NOMO-1 treated with DMSO at 0.1 percent for 48 hours (cell line): ENCODE results near the gene PLRG1.
A peak's percentile ranks its signal among the peaks of the same experiment; 100 is the strongest.
"Not testable (repeated sequence)": the region's sequence is repeated elsewhere in the genome, so short reads cannot be mapped to it uniquely, and the experiment has no call there.

Experiments
- DNase-seq: peaks from one replicate; lab custom pipeline; 2025; ENCODE audit not compliant: unreplicated experiment; lab: John Stamatoyannopoulos, UW

PLRG1 gene

DNA sequence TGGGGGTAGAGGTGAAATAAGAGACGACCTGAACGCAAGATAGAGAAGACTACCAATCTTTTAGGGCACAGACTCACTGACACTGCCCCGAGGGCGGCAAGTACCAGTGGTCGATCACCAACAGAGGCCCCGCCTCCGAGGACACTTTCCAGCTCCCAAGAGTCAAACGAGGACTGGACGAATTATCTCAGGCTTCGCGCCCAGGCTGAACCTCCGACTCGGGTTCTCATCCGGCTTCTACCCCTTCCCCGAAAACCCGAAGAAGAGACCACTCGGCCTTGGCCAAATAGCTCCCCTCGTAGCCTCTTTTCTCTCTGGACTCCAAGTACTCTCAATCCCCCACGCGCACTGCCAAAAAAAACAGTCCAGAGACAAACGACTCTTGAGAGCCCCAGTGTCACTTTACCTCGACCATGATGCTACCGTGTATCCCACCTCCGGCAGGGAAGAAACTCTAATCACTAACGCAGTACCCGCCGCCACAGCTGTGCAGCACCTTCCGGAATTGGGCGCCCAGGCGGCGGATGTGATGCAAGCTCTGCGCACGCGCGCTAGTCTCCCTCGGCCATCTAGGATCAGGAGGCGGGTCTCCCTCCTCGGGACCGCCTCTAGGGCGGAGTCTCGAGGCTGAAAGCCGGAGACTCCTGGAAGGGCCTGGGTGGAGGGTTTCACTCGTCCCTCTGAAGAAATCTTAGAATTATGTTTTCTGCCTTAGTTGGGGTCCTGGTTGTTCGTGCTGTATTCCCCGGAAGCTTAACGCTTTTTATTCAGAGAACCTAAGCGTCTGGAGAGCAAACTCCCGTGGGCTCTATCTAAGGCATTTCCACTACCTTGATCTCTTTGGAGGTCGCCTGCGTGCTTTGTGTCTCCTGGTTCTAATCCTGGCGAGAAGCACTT is at the start of gene PLRG1:
PLRG1 (minus strand) TSS at position 507 of the 897 bp plus-strand sequence; CDS start at position 415, 92 bp downstream.
- DNase-seq: peak; percentile 93

DNA sequence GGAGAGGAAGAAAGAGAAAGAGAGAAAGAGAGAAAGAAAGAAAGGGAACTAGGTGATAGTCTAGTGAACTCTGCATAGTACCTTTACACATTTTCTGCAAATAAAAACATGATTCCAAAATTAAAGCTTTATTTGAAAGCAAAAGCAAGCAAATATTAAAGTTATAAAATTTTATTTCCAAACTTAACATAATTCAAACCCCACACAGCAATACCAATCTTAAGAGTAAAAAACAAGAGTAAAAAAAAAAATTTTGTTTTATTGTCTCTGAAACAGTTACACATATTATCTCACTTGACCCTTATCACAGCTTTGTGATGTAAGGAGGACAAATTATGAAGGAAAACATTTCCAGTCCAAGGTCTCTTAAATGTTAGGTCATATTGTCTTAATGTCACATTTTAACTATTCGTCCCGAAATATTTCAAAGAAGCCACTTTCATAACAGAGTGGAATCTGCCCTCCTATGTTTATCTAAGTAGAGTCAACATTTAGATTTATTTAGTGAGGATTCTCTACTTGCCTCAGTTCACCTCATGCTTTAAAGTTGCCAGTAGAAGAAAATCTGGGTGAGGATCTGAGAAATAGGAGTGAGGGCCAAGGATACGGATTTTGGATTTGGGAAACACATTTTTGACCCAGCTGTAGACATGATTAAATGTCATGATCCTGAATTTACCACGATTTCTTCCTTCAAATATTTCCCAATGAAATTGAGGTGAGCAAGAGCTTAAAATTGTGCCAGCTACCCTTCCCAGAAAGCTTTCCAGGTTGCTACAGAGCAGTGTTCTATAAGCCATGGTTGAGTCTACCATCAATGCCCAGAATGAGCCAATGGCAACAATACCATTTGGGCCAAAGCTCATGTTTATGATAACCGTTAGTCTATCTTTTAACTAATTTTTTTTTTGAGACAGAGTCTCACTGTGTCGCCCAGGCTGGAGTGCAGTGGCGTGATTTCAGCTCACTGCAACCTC is 47.9 kb upstream of the PLRG1 start:
- no peak for DNase-seq

DNA sequence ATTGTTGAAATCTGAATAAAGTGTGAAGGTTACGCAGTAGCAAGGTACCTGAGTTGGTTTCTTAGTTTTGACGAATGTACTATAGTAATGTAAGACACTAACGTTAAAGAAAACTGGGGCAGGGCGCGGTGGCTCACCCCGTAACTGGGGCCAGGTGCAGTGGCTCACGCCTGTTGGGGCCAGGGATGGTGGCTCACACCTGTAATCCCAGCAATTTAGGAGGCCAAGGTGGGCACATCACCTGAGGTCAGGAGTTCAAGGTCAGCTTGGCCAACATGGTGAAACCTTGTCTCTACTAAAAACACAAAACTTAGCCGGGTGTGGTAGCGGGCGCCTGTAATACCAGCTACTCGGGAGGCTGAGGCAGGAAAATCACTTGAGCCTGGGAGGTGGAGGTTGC is 47.1 kb upstream of the PLRG1 start:
- not testable (repeated sequence) for DNase-seq

DNA sequence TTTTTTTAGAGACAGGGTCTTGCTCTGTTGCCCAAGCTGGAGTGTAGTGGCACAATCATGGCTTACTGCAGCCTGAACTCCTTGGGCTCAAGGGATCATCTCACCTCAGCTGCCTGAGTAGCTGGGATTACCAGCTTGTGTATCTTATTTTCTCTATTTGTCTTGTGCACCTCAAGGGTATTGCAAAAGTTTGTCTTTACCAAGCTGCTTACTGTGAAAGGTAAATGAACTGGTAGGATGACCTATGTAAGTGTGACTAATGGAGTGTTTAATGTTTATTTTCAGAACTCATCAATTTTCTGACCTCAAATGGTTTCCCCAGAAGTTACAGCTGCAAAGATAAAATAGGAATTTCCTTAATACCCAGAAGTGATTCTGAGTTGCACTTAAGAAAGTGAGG is 45.6 kb upstream of the PLRG1 start:
- DNase-seq: no peak

DNA sequence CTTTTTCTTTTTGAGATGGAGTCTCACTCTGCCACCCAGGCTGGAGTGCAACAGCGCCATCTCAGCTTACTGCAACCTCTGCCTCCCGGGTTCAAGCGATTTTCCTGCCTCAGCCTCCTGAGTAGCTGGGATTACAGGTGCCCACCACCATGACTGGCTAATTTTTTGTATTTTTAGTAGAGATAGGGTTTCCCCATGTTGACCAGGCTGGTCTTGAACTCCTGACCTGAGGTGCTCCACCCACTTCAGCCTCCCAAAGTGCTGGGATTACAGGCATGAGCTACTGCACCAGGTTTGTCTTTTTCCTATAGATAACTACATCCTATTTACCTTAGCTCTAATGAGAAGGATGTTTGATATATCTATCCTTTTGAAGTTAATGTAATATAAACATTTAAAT is 44.1 kb upstream of the PLRG1 start:
- not testable (repeated sequence) for DNase-seq

DNA sequence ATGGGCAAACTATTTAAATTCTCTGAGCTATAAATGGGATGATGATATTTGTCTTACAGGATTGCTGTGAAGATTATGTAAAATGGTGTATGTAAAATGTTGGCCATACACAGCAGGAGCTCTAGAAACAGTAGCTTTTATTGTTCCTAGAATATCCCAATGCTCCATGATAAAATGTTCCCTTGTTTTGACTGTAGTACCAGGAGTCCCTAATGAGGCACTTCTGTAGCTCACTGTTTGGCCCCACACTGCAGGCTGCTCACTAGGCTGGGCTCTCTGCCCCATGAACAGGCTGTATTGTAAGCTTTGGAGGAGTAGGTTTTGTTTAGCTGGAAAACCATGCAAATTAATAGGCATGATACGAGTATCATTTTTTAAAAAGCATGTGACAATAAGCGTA is 43.7 kb upstream of the PLRG1 start:
- no peak for DNase-seq

DNA sequence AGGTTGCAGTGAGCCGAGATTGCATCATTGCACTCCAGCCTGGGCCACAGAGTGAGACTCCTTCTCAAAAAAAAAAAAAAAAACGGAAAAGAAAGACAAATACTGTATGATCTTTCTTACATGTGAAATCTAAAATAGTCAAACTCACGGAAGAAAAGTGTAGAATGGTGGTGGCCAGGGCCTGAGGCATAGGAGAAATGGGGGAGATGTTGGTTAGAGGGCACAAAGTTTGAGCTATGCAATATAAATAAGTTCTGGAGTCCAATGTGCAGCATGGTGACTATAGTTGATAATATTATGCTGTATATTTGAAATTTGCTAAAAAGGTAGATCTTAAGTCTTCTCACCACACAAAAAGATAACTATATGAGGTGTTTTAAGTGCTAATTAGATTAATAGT is 41.7 kb upstream of the PLRG1 start:
- no peak for DNase-seq

DNA sequence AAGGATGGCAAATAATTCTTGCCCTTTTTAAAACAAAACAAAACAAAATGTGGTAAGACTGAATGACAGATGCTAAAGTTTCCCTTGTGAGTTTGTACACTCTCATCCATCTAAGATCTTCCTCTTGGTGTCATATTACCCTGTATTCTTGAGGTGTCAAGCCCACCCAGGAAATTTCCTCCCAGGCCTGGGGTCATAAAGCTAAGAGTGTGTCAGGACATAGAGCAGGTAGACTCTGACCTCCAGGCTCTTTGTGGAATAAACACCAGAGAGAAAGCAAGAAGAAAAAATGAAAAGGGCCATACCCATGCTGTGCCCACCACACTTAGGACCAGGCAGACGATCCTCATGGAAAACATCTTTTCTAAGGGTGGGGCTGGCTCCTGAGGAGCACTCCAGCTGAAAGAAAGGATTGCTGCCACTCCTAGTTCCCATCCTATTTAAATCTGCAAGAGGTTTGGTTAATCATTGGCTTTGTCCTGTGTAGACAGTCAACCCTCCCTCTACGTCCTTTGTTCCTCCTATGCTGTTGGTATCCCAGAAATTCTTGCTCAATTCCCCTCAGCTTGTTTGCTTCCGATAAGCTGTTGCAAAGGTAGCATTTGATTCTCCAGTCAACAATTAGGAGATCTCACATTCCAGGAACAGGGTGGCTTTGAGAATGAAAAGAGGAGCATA is 40.3 kb upstream of the PLRG1 start, which contains the start of gene FGA:
FGA (minus strand) TSS at position 414 of the 678 bp plus-strand sequence; CDS start at position 359, 55 bp downstream.
- DNase-seq: no peak

DNA sequence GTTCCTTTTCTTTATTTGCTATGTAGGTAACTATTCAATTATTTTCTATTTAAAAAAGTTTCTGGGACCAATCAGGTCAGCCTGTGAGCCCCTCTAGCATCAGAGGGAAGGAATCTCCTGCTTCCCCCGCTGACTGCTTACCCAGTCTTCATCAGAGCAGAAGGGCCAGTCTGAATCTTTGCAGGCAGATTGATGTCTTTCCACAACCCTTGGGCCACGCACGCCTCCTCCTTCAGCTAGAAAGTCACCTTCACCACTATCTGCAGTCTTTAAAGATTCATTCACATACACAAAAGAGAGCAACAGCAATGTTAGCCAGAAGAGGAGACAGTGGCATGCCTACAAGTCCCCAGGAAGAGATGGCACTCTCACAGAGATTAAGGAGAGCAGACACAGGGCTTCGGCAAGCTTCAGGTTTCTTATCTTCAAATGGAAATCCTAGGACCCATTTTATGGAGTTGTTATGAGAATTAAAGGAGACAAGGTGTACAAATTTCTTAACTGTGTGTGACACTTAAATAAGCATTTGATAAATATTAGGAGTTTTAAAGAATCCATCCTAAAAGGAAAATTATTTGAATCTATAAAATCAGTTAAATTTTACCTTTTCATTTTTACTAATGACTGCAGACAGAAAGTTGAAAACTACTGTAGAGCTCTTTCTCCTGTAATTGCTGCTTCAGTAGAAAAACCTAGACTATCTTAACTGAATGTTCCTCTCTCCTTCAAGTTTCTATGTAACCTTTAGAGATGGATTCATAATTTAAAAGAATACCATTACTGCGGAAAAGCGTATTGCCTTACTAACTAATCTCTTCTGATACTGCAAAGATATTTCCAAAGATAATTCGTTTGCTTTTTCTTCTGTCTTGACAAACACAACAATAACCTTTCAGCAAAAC is 39.3 kb upstream of the PLRG1 start:
- DNase-seq: no peak

DNA sequence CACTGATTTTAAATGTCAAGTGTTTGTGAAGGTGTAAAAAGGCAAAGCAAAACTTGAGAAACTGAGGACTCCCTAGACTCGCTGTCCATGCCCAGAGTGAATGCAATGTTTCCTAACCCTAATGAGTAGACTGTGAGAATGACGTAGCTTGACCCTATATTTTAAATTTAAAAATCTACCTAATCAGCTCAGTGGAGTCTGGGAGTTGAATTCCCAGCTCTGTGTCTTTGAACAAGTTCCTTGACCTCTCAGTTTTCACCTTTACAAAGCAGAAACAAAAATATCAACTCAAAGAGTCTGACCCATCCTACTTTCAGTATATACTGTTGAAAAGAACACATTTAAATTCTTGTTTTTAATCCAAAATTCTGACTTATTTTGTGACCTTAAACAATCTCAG is 38.0 kb upstream of the PLRG1 start:
- no peak for DNase-seq

DNA sequence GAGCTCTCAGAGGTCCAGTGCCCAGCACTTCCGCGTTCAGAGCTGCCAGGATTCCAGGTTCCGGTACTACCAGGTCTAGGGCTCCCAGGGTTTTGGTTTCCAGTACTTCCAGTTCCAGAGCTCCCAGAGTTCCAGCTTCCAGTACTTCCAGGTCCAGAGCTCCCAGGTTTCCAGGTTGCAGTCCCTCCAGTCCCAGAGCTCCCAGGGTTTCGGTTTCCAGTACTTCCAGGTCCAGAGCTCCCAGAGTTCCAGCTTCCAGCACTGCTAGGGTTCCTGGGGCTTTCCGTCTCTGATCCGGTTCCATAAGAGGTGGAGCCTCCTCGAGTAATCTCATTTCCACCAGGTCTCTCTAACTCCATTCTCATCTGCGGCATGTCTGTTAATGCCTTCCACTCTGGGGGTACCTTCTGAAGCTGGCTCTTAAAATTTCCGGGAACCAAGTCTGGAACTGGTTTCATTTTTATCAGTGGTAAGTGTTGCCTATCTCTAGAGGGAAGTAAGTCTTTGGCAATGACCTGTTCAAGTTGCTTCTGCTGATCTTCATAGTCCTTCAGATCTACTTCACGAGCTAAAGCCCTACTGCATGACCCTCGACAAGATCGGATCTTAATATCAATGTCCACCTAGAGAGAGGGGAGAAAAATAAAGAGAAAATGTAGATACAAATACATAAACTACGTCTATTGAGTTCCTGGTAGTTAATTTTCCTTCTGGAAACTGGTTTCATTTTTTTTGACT is 36.3 kb upstream of the PLRG1 start:
- DNase-seq: no peak

DNA sequence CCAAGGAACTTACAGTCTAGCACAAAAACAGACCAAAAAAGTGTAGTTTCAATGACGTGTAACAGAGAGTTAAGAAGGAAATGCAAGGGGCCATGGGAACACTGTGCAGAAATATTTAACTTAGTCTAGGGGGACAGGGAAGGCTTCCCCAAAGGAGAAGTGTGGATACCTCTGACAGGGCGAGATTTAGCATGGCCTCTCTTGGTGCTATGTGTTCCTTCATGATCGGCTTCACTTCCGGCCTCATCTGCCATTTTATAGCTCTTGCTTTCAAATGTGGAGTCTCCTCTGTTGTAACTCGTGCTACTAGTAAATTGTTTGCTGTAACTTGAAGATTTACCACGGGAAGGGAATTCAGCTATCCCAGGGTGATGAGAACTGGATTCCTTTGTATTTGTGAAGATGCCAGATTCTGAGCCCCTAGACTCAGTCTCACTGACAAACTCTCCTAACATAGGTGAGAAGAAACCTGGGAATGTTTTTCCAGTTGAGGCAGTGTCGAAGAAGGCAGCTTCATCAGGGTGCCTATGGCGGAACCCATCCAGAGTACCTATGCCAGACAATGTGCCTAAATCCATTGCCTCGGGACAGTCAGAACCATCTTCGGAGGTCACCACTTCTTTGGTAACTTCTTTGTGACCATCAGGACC is 35.3 kb upstream of the PLRG1 start:
- no peak for DNase-seq

DNA sequence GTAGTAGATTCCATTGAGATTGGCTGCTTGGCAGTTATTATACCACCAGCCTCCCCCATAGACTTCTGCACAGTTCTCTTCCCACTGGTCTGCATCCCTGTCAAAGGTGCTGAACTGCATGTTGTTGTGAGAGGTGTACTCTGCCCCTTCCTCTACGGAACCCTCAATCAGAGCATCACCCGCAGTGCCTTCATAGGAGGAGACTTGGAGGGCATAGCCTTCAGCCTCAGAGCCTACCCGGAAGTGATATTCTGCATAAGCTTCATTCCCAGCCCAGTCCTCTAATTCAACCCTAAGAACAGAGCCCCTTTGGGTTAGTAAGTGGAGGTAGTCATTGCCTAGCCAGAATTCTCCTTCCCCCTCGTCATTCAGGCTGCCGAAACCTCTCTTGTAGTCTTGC is 34.1 kb upstream of the PLRG1 start:
- DNase-seq: no peak

DNA sequence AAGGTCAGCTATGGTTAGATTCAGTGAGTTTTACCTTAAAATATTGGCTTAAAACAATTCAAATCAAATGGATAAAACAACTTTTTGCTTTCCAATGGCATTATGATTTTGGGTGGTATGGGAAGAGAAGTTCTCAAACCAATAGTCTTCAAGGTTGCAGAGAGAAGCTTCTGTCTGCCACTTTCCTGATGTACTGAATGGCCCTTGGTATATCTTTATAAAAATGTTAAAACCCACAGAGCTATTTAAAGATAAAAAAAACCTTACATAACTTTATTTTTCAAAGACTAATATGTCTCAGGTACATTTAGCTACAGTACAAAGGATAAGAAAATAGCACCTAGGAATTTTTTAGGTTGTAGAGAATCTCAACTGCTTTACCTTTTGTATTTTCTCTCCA is 33.5 kb upstream of the PLRG1 start:
- no peak for DNase-seq

DNA sequence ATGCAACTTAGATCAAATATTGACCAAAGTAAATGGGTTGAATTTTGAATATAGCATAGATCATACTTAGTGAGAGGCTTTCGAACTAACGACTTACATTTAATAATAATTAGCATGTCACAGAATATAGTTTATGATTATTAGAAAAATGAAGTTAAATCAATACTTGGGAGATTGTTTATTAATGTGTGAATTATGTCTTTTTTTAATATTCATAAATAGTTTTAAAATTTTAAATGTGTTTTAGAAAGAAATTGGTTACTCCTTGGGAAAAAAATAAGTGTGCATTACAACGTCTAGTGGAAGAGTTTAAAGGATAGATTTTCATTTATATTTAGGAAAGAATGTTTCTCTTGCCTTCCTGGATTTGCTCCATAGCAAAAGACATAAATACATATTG is 33.0 kb upstream of the PLRG1 start:
- no peak for DNase-seq

DNA sequence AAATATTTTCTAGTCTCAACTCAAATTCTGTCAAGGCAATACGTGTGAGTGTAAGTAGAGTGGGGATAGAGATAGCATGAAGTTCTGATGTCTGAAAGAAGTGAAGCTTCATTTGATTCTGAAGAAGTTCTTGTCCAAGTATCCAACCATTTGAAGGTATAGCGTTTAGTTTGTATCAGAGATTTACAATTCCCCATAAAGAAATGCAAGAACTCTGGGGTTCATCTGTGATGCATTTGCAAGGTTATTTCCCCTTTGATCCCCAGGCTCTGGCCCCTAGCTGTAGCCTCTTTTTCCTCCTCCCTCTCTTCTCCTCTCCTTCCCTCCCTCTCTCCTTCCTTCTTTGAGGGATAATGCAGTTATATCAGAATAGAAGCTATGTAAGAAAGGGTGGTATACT is 32.5 kb upstream of the PLRG1 start:
- DNase-seq: no peak

DNA sequence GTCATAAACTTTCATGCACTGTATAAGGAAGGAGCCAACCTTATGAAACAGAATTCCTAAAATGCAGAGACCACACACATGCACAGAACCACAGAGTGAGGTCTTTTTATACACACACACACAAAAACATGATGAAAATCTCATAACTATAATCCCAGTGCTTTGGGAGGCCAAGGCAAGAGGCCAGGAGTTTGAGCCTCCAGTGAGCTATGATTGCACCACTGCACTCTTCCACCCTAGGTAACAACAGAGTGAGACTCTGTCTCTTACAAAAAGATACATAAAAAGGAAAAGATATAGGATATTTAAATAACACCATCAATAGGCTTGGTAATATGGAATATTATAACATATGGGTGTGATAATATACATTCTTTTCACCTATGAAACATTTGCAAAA is 29.7 kb upstream of the PLRG1 start:
- DNase-seq: no peak

DNA sequence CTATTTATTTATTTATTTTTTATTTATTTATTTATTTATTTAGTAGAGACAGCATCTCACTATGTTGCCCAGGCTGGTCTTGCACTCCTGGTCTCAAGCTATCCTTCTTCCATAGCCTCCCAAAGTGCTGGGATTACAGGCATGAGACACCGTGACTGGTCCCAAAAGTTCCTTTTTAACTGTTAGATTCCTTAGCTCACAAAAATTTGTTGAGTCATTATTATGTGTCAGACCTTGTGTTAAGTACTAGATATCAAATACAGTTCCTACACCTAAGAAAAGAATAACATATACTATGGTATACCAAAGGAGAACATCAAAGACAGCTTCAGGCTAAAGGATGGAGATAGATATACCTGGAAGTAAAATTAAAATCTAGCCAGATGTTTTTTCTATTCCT is 28.7 kb upstream of the PLRG1 start:
- no peak for DNase-seq

DNA sequence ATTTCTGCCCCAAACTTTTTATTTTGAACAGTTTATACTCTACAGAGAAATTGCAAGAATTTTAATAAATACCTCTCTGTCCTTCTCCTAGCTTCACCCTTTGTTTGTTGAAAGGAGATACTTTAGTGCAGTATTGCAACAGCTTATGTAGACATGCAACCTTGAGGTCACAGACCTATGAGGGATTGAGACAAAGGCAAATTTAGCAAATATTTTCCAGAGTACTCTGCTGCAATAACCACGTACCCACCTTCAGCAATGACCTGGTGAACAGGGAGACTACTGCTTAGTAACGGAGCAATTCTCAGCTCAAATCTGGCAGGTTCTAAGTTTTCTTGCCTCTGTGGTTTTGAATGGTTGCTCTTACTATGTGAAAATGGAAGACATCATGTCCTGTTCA is 27.1 kb upstream of the PLRG1 start:
- no peak for DNase-seq
